K562 (cell line): ENCODE measurements around the gene SLC4A2. TPM values are rescaled to one million over a fixed set of nuclear protein-coding genes. Genes with fewer than 3 reads are reported as not detected.

Source experiments
- ARID1B ChIP-seq: fragments of 450-650 bp; IDR thresholded peaks from 2 replicates; pipeline ENCODE4 v1.6.1; 2016; ENCODE audit warnings: antibody characterized with exemption, mild to moderate bottlenecking, inconsistent platforms
- BRCA1 ChIP-seq, 2 experiments: fragments of 450-650 bp in 1 of 2; sonication (generic) in 1 of 2; formaldehyde crosslinking in 1 of 2; IDR thresholded peaks; 2 replicates each; pipeline versions ENCODE4 v1.5.0 to v1.6.1; 2017 to 2020; ENCODE audit warnings: mild to moderate bottlenecking in 1 of 2, missing genetic modification reagents in 1 of 2
- HIVEP1 ChIP-seq: fragments of 250-450 bp; sonication (Bioruptor Pico); IDR thresholded peaks from 2 replicates; pipeline ENCODE4 v1.4.0; 2020; ENCODE audit warnings: mild to moderate bottlenecking
- JUNB ChIP-seq: fragments of 450-650 bp; formaldehyde crosslinking; conservative IDR thresholded peaks from 2 replicates; pipeline ENCODE4 v1.4.0; 2020; ENCODE audit warnings: mild to moderate bottlenecking
- MTA3 ChIP-seq: fragments of 450-650 bp; formaldehyde crosslinking; IDR thresholded peaks from 2 replicates; pipeline ENCODE4 v1.6.1; 2017; ENCODE audit warnings: mild to moderate bottlenecking, borderline replicate concordance
- PTRF ChIP-seq: fragments of 450-650 bp; IDR thresholded peaks from 2 replicates; pipeline ENCODE4 v1.6.1; 2016; ENCODE audit warnings: mild to moderate bottlenecking, missing genetic modification characterization, missing compliant biosample characterization
- SMARCA4 ChIP-seq: fragments of 450-650 bp; IDR thresholded peaks from 2 replicates; pipeline ENCODE4 v1.6.1; 2016
- SP2 ChIP-seq: IDR thresholded peaks from 2 replicates; pipeline ENCODE4 v1.6.1; 2011; ENCODE audit warnings: mild to moderate bottlenecking, low read depth, low read length, moderate library complexity; ENCODE audit not compliant: poor library complexity, severe bottlenecking; ENCODE audit errors: extremely low read depth
- TAF7 ChIP-seq: fragments of 450-650 bp; IDR thresholded peaks from 2 replicates; pipeline ENCODE4 v1.6.1; 2016; ENCODE audit warnings: missing genetic modification characterization, missing compliant biosample characterization
- TEAD4 ChIP-seq, 2 experiments: sonication (generic) in 1 of 2; formaldehyde crosslinking in 1 of 2; IDR thresholded peaks; 2 replicates each; pipeline versions ENCODE4 v1.6.1 to v1.8.0; 2012 to 2022; ENCODE audit warnings: borderline replicate concordance in 1 of 2, inconsistent platforms in 1 of 2, low read length in 1 of 2, mild to moderate bottlenecking in 1 of 2, missing genetic modification reagents in 1 of 2
- ZHX1 ChIP-seq: fragments of 150-350 bp; conservative IDR thresholded peaks from 2 replicates; pipeline ENCODE4 v1.6.1; 2014; ENCODE audit warnings: low read length
- ZNF174 ChIP-seq: fragments of 250-450 bp; sonication (Bioruptor Pico); IDR thresholded peaks from 2 replicates; pipeline ENCODE4 v1.4.0; 2020; ENCODE audit warnings: mild to moderate bottlenecking
- ZNF224 ChIP-seq: sonication (generic); formaldehyde crosslinking; IDR thresholded peaks from 2 replicates; pipeline ENCODE4 v1.8.0; 2022; ENCODE audit warnings: mild to moderate bottlenecking, missing genetic modification reagents
- ZNF232 ChIP-seq: sonication (generic); formaldehyde crosslinking; IDR thresholded peaks from 2 replicates; pipeline ENCODE4 v1.8.0; 2022; ENCODE audit warnings: mild to moderate bottlenecking, missing genetic modification reagents
- polyA plus RNA-seq, 8 experiments: library from polyadenylated mRNA; depleted of rRNA in 4 of 8; stranded (reverse) in 5 of 8; unstranded in 3 of 8; fragments of >200 nt; fragmentation: Nextera tagmentation in 2 of 8; fragmentation: Illumina TruSeq in 1 of 8; extraction: Ambion mirVana in 2 of 8; extraction: Trizol in 1 of 8; gene quantifications; 2 replicates each; pipeline versions ENCODE4 v1.2.1 to v1.2.3, GENCODE V29; 2011 to 2014; ENCODE audit warnings: inconsistent platforms in 1 of 8, missing spikeins in 1 of 8
- total RNA-seq, 7 experiments: library from RNA; depleted of rRNA in 6 of 7; stranded (reverse); fragments of >200 nt in 6 of 7; fragmentation: Illumina TruSeq in 2 of 7; extraction: Trizol in 2 of 7; gene quantifications; 2 replicates each; pipeline versions ENCODE4 v1.2.1 to v1.2.3, GENCODE V29; 2011 to 2021; ENCODE audit warnings: low replicate concordance in 1 of 7
- TF ChIP-seq, protein P1 (sequence below), 2 experiments: IDR thresholded peaks in 1 of 2; conservative IDR thresholded peaks in 1 of 2; 2 replicates each; pipeline ENCODE4 v1.6.1; 2016; ENCODE audit warnings: low read depth in 2 of 2, mild to moderate bottlenecking in 1 of 2, missing compliant biosample characterization in 1 of 2, missing genetic modification characterization in 1 of 2, moderate library complexity in 1 of 2
- TF ChIP-seq, protein P2 (sequence below): sonication (generic); formaldehyde crosslinking; IDR thresholded peaks from 2 replicates; pipeline ENCODE4 v1.8.1; 2023; ENCODE audit warnings: missing genetic modification reagents, mild to moderate bottlenecking, borderline replicate concordance

SLC4A2 gene
- total and polyA plus RNA-seq, 9 of the 15 experiments (the other 6 are each of a cell fraction or from before 2014, with no cell fraction given) = 11.4 to 375 (median 130) TPM

GRCh38 chr7:151056666-151057505, 2.5 kb upstream of the SLC4A2 start (continued):
- TF ChIP-seq, protein P1, sequence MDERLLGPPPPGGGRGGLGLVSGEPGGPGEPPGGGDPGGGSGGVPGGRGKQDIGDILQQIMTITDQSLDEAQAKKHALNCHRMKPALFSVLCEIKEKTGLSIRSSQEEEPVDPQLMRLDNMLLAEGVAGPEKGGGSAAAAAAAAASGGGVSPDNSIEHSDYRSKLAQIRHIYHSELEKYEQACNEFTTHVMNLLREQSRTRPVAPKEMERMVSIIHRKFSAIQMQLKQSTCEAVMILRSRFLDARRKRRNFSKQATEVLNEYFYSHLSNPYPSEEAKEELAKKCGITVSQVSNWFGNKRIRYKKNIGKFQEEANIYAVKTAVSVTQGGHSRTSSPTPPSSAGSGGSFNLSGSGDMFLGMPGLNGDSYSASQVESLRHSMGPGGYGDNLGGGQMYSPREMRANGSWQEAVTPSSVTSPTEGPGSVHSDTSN (CRISPR knock-in tag; IDR thresholded peaks at IDR 0.05; ENCODE audit: low read depth) = no peak
- TF ChIP-seq, protein P1 (tag; conservative IDR thresholded peaks at IDR 0.05; ENCODE audit: low read depth) = no peak
- TF ChIP-seq, protein P2, sequence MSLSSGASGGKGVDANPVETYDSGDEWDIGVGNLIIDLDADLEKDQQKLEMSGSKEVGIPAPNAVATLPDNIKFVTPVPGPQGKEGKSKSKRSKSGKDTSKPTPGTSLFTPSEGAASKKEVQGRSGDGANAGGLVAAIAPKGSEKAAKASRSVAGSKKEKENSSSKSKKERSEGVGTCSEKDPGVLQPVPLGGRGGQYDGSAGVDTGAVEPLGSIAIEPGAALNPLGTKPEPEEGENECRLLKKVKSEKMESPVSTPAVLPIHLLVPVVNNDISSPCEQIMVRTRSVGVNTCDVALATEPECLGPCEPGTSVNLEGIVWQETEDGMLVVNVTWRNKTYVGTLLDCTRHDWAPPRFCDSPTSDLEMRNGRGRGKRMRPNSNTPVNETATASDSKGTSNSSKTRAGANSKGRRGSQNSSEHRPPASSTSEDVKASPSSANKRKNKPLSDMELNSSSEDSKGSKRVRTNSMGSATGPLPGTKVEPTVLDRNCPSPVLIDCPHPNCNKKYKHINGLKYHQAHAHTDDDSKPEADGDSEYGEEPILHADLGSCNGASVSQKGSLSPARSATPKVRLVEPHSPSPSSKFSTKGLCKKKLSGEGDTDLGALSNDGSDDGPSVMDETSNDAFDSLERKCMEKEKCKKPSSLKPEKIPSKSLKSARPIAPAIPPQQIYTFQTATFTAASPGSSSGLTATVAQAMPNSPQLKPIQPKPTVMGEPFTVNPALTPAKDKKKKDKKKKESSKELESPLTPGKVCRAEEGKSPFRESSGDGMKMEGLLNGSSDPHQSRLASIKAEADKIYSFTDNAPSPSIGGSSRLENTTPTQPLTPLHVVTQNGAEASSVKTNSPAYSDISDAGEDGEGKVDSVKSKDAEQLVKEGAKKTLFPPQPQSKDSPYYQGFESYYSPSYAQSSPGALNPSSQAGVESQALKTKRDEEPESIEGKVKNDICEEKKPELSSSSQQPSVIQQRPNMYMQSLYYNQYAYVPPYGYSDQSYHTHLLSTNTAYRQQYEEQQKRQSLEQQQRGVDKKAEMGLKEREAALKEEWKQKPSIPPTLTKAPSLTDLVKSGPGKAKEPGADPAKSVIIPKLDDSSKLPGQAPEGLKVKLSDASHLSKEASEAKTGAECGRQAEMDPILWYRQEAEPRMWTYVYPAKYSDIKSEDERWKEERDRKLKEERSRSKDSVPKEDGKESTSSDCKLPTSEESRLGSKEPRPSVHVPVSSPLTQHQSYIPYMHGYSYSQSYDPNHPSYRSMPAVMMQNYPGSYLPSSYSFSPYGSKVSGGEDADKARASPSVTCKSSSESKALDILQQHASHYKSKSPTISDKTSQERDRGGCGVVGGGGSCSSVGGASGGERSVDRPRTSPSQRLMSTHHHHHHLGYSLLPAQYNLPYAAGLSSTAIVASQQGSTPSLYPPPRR (CRISPR knock-in tag) = no peak
- TF ChIP-seq JUNB (CRISPR knock-in tag) = no peak
- TF ChIP-seq ZNF174 = no peak
- no peak for TF ChIP-seq TEAD4 (IDR thresholded peaks at IDR 0.05; ENCODE audit: low read length)
- TF ChIP-seq TEAD4 (CRISPR knock-in tag; IDR thresholded peaks at IDR 0.05; ENCODE audit: borderline replicate concordance) = no peak
- no peak for TF ChIP-seq TAF7 (tag)
- TF ChIP-seq MTA3 = no peak
- TF ChIP-seq SP2 = no peak
- TF ChIP-seq ZHX1 = no peak
- peak; percentile 71 for TF ChIP-seq ZNF232 (CRISPR knock-in tag)
- no peak for TF ChIP-seq BRCA1 (IDR thresholded peaks at IDR 0.05)
- TF ChIP-seq BRCA1 (CRISPR knock-in tag; IDR thresholded peaks at IDR 0.05) = peak; percentile 84
- TF ChIP-seq SMARCA4 = no peak
- TF ChIP-seq ZNF224 (CRISPR knock-in tag) = peak; percentile 57; the same call in 1 of the 2 replicates
- TF ChIP-seq ARID1B = no peak
- TF ChIP-seq HIVEP1 (CRISPR knock-in tag) = no peak
- no peak for TF ChIP-seq PTRF (tag)
